KOPT-K1 (cell line): ENCODE data around the gene STAC.

Experiments
- H3K27ac ChIP-seq: fragments of 200-600 bp; sonication (generic); 2 replicates; pipeline ENCODE4 v1.5.1; 2016; ENCODE audit warnings: antibody characterized with exemption, mild to moderate bottlenecking, low read depth, low read length; ENCODE audit not compliant: poor library complexity, severe bottlenecking
- H3K36me3 ChIP-seq: fragments of 200-600 bp; sonication (generic); 2 replicates; pipeline ENCODE4 v1.5.1; 2017; ENCODE audit warnings: antibody characterized with exemption, mild to moderate bottlenecking, low read length, moderate library complexity; ENCODE audit not compliant: insufficient read depth
- H3K9me3 ChIP-seq: fragments of 200-600 bp; sonication (generic); 2 replicates; pipeline ENCODE4 v1.5.1; 2017; ENCODE audit warnings: antibody characterized with exemption, low read length, mild to moderate bottlenecking; ENCODE audit not compliant: insufficient read depth, poor library complexity, severe bottlenecking

STAC gene

DNA sequence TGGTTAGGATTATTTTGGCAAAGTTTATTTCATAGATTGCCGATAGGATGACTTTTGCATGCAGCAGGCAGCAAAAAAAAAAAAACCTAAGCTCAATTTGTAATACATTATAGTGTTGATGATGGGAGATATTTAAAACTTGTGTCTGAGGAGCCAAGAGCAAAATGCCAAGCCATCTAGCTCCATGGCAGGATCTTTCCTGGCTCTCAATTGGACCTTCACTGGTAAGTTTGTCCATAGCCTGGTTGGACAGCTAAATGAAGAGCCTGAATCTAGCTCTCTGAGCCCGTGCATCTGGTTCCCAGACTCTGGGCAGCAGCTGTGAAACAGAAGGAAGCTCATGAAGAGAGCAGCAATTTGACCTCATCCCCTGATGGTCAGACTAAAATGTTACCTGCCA lies 17.5 kb downstream of the STAC start:
- Histone ChIP-seq H3K9me3 (no peaks in the 10 kb centered on the region), H3K27ac (no peak overlapping the region), H3K36me3 (no peaks in the 10 kb centered on the region)

DNA sequence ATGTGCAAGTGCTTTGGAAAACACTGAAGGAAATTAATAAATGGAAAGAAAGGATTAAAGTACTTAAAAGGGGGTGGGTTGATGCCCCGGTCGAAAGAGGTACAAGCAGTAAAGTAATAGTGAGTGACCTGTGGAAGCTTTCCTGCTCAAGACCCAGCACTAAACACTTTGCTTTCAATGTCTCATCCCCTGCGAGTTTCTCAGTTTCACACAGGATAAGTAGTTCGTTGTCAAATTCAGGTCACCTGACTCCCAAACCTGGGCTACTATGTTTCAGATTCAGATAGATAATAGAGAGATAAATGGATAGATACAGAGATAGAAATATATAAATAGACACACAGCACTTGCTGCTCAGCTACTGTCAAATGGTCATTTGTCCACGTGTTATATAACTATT lies 19.6 kb downstream of the STAC start:
- H3K36me3 ChIP-seq: no peaks in the 10 kb centered on the region
- no peaks in the 10 kb centered on the region for H3K9me3 ChIP-seq
- no peak overlapping the region for H3K27ac ChIP-seq

DNA sequence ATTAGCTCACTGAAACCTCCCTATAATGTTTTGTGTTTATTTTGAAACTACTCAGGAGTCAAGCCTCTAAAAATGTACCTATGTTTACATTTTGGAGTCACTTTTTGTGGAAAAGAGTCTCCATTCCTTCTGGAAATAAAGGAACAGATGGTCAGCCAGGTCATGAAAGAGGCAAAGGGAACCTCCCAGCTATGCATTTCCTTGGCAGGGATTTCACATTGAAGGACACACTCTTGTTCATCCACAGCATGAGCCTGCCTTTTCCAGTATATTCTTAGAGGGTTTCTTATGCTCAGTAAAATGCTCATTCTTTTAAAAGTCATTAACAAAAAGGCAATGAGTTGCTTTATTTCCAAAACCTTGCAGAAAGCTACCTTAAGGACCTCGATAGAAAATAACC lies 20.8 kb downstream of the STAC start:
- Histone ChIP-seq H3K9me3 (no peaks in the 10 kb centered on the region), H3K27ac (no peak overlapping the region), H3K36me3 (no peaks in the 10 kb centered on the region)

- Histone ChIP-seq H3K36me3 (no peaks in the 10 kb centered on the region), H3K27ac (no peak overlapping the region), H3K9me3 (no peaks in the 10 kb centered on the region)
These were observed 23.4 kb downstream of the STAC start for GRCh38 chr3:36403661-36404060.

GRCh38 chr3:36405190-36405589 lies 24.9 kb downstream of the STAC start:
- H3K27ac ChIP-seq: no peak overlapping the region
- no peaks in the 10 kb centered on the region for H3K36me3 ChIP-seq
- H3K9me3 ChIP-seq: no peaks in the 10 kb centered on the region

DNA sequence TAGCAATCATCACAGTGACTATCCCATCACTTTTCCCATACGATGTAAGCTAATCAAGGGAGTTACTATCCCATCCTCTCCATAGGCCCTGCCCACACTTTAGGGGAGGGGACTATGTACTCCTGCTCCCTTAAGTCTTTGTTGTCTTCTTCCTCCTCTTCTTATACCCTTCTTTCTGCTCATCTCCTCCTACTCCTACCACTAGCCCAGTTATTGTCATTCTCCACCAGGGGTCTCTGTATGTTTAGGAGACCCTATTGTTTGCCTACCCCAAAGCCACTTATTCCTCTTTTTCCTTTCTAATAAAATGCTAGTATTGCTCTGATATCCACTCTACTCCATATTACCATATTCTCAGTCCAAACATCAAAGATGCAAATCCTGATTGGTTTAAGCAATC lies 27.8 kb downstream of the STAC start:
- Histone ChIP-seq H3K9me3 (no peaks in the 10 kb centered on the region), H3K27ac (no peak overlapping the region), H3K36me3 (no peaks in the 10 kb centered on the region)

DNA sequence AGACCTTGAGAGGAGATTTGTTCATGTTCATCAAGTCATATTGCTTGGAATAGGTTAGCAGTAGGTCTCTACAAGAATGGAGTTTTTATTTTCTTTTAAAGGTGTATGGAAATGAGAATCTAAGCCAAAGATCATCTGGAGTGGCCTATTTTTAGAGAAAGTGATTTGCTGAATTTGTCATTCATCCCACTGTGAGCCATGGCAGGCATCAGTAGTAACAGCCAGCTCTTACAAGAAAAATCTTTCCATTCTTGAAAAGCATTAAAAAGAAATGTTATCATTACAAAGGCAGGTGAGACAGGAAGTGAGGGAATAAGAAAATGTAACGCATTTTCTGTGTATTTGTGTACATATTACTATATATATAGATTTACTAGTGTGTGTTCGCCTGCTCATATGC lies 29.6 kb downstream of the STAC start:
- Histone ChIP-seq H3K36me3 (no peaks in the 10 kb centered on the region), H3K27ac (no peak overlapping the region), H3K9me3 (no peaks in the 10 kb centered on the region)

GRCh38 chr3:36411587-36411986 lies 31.3 kb downstream of the STAC start:
- H3K27ac ChIP-seq: no peak overlapping the region
- H3K9me3 ChIP-seq: no peaks in the 10 kb centered on the region
- no peaks in the 10 kb centered on the region for H3K36me3 ChIP-seq

- no peaks in the 10 kb centered on the region for H3K36me3 ChIP-seq
- H3K27ac ChIP-seq: no peak overlapping the region
- no peaks in the 10 kb centered on the region for H3K9me3 ChIP-seq
These were observed 36.3 kb downstream of the STAC start for GRCh38 chr3:36416599-36416998.

- no peaks in the 10 kb centered on the region for H3K9me3 ChIP-seq
- H3K27ac ChIP-seq: no peak overlapping the region
- no peaks in the 10 kb centered on the region for H3K36me3 ChIP-seq
These were observed 36.9 kb downstream of the STAC start for GRCh38 chr3:36417237-36417636.

DNA sequence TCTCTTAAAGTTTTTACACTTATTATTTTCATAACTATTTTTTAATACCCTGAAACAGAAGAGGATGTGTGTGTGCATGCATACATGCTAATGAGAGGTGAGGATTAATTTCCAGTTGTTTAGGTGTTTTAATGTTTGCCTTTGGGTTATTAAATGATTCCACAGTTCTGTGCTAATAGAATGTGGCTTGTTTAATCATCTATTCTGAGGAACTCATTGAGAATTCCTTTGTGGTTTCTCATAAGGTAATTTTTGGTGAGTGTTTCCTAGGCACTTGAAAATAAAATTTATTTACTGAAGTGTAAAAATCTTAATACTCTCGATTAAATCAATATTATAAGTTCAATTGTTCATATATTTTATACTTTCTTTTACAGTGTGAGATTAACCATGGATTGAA lies 38.0 kb downstream of the STAC start:
- Histone ChIP-seq H3K9me3 (no peaks in the 10 kb centered on the region), H3K27ac (no peak overlapping the region), H3K36me3 (no peaks in the 10 kb centered on the region)

- Histone ChIP-seq H3K36me3 (no peaks in the 10 kb centered on the region), H3K9me3 (no peaks in the 10 kb centered on the region), H3K27ac (no peak overlapping the region)
These were observed 48.1 kb downstream of the STAC start for GRCh38 chr3:36428445-36428844.

DNA sequence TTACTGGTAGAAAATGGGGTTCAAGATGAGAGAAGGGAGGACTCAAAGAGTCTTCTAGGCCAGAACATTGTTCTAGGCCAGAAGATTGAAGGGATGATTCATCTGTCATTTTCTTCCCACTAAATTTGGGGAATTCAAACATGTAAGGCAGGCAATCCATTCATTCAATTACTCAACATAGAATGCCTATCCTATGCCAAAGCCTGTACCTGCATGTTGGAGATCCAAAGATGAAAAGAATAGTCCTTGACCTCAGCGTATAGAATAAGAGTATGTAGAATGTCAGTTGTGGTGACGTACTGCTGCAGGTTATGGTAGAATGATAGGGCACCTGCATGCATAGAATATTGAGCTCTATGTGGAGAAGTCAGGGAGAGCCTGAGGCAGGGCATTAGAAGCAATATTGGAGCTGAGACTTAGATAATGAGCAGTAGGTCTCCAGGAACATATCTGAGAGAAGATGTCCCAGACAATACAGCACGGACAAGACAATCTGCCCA lies 49.7 kb downstream of the STAC start:
- Histone ChIP-seq H3K36me3 (no peaks in the 10 kb centered on the region), H3K27ac (no peak overlapping the region), H3K9me3 (no peaks in the 10 kb centered on the region)

DNA sequence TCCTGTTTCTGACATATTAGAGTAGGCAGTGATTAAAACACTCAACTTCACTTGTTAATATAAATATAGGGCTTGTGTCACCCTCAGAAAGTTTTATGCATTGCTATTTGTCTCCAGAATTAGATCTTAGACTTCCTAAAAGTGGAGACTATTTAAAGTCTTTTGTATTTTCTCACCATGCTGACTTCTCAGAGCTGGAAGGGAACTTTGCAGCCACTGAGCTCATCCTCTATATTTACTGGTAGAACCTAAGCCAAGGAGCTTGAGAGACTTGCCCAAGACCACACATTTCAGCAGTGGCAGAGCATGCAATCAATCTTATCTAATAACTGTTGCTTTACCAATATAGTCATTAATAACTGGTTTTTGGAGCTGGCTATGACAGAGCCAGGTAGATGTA lies 53.2 kb downstream of the STAC start:
- Histone ChIP-seq H3K27ac (no peak overlapping the region), H3K36me3 (no peaks in the 10 kb centered on the region), H3K9me3 (no peaks in the 10 kb centered on the region)

- H3K27ac ChIP-seq: no peak overlapping the region
- H3K36me3 ChIP-seq: no peaks in the 10 kb centered on the region
- H3K9me3 ChIP-seq: no peaks in the 10 kb centered on the region
These were observed 54.6 kb downstream of the STAC start for GRCh38 chr3:36434687-36435426.

DNA sequence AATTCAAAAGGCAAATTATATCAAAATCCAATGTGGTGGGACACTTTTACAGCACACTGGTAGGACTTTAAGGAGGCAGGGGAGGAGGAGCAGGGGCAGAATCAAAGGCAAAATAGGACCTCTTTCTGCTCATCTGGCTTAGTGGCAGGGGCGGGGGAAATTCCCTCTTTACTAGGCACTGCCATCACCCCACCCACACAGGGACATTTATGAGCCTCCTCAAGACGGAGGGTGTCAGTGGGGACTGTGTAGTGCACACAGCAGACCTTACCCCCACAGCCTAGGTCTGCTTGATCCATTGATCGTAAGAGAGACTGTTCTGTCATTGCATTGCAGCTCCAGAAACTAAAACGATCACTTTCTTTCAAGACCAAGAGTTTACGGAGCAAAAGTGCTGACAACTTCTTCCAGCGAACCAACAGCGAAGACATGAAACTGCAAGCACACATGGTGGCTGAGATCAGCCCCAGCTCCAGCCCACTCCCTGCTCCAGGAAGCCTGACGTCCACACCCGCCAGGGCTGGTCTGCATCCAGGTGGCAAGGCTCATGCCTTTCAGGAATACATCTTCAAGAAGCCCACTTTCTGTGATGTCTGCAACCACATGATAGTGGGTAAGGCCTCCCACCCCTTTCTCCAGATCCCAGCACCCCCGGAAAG lies 62.9 kb downstream of the STAC start:
- H3K9me3 ChIP-seq: no peaks in the 10 kb centered on the region
- no peak overlapping the region for H3K27ac ChIP-seq
- no peaks in the 10 kb centered on the region for H3K36me3 ChIP-seq
